Gastrocnemius medialis (tissue), 4 donors: ENCODE results near the gene FAM193B.

Source experiments
- CTCF ChIP-seq, 5 experiments: fragments of 450-650 bp in 3 of 5; fragments of 200-600 bp in 2 of 5; sonication (generic) in 2 of 5; IDR thresholded peaks in 4 of 5; conservative IDR thresholded peaks in 1 of 5; 1 replicate in 4 of 5; 2 replicates in 1 of 5; pipeline ENCODE4 v1.5.1; 2016 to 2019; ENCODE audit warnings: antibody characterized with exemption in 5 of 5, mild to moderate bottlenecking in 3 of 5, moderate library complexity in 3 of 5
- POLR2A ChIP-seq, 2 donors: fragments of 450-650 bp; IDR thresholded peaks; one replicate each; pipeline ENCODE4 v1.6.1; 2017; ENCODE audit warnings: antibody characterized with exemption in 2 of 2, mild to moderate bottlenecking in 2 of 2, moderate library complexity in 2 of 2

- TF ChIP-seq CTCF (IDR thresholded peaks at IDR 0.05 in 4 of 5, conservative IDR thresholded peaks at IDR 0.05 in 1 of 5) (no peak), POLR2A (IDR thresholded peaks at IDR 0.05) (no peak)
Measured at GRCh38 chr5:177539411-177539810, 15.0 kb downstream of the FAM193B start.
